CD4-positive, alpha-beta T cell (primary cell): ENCODE data around the gene C1GALT1. TPM values are rescaled to one million over a fixed set of nuclear protein-coding genes. Genes with fewer than 3 reads are reported as not detected.

Experiments used
- ATAC-seq: fragments of 200-7000 bp; cut with Tn5 transposase; one replicate; pipeline ENCODE4 v1.10.0; 2022; ENCODE audit warnings: mild to moderate bottlenecking; ENCODE audit not compliant: poor library complexity
- CTCF ChIA-PET: fragments of 350-600 bp; sonication (Branson Sonifier 250); formaldehyde crosslinking; loops from one replicate; lab custom pipeline; 2021; ENCODE audit warnings: antibody characterized with exemption, inconsistent platforms; lab: Charles Lee
- POLR2A ChIA-PET: fragments of 350-600 bp; sonication (Branson Sonifier 250); formaldehyde crosslinking; loops from one replicate; lab custom pipeline; 2021; ENCODE audit warnings: antibody characterized with exemption, inconsistent platforms; lab: Charles Lee
- DNase-seq, 14 experiments: peaks; one replicate each; pipeline ENCODE4 v3.0.0-alpha.2; 2013 to 2020; ENCODE audit warnings: mixed read lengths in 2 of 14
- H3K27ac ChIP-seq, 2 donors: one replicate each; pipeline versions ENCODE4 v1.5.1 to v1.7.0; 2013; ENCODE audit warnings: low read length in 2 of 2, low read depth in 1 of 2, mild to moderate bottlenecking in 1 of 2
- H3K27me3 ChIP-seq, 2 experiments: 1 replicate in 1 of 2; 2 replicates in 1 of 2; pipeline versions ENCODE4 v1.6.1 to v1.7.0; 2013; ENCODE audit warnings: low read length in 2 of 2, control low read depth in 1 of 2, mild to moderate bottlenecking in 1 of 2, moderate library complexity in 1 of 2; ENCODE audit not compliant: insufficient read depth in 2 of 2, control insufficient read depth in 1 of 2
- H3K36me3 ChIP-seq: one replicate; pipeline ENCODE4 v1.6.1; 2013; ENCODE audit warnings: low read length, control low read depth; ENCODE audit not compliant: insufficient read depth
- H3K4me1 ChIP-seq: one replicate; pipeline ENCODE4 v1.6.1; 2013; ENCODE audit warnings: low read length, control low read depth; ENCODE audit not compliant: insufficient read depth
- H3K4me3 ChIP-seq: one replicate; pipeline ENCODE4 v1.5.1; 2013; ENCODE audit warnings: mild to moderate bottlenecking, low read length, moderate library complexity
- H3K9me3 ChIP-seq, 2 experiments: 1 replicate in 1 of 2; 2 replicates in 1 of 2; pipeline versions ENCODE4 v1.6.1 to v1.7.0; 2013; ENCODE audit warnings: low read length in 2 of 2, mild to moderate bottlenecking in 2 of 2, control low read depth in 1 of 2, moderate library complexity in 1 of 2; ENCODE audit not compliant: control insufficient read depth in 1 of 2, insufficient read depth in 1 of 2
- H3K27ac Mint-ChIP-seq: one replicate; pipeline ENCODE4 v1.8.0; 2020; ENCODE audit warnings: mixed read lengths
- H3K27me3 Mint-ChIP-seq: one replicate; pipeline ENCODE4 v1.8.0; 2021; ENCODE audit warnings: mixed read lengths
- H3K36me3 Mint-ChIP-seq: one replicate; pipeline ENCODE4 v1.8.0; 2021; ENCODE audit warnings: low read depth, mixed read lengths
- H3K4me1 Mint-ChIP-seq: one replicate; pipeline ENCODE4 v1.8.0; 2021; ENCODE audit warnings: low read depth, mixed read lengths
- H3K4me3 Mint-ChIP-seq: one replicate; pipeline ENCODE4 v1.8.0; 2020; ENCODE audit warnings: mild to moderate bottlenecking, mixed read lengths
- H3K9me3 Mint-ChIP-seq: one replicate; pipeline ENCODE4 v1.8.0; 2020; ENCODE audit warnings: mixed read lengths
- CTCF ChIP-seq: fragments of 200-600 bp; IDR thresholded peaks from one replicate; pipeline ENCODE4 v1.8.0; 2022; ENCODE audit warnings: antibody characterized with exemption, mild to moderate bottlenecking
- intact Hi-C, 2 experiments: fragments of 100-400 bp; cut with DNase I in 1 of 2; cut with micrococcal nuclease in 1 of 2; formaldehyde crosslinking; loops; one replicate each; pipeline versions ENCODE4 v1.15.1 to v1.9.0; 2023 to 2025; cut with DNase I, micrococcal nuclease
- total RNA-seq, 174 experiments: library from RNA in 2 of 174; stranded (reverse) in 2 of 174; gene quantifications; one replicate each; pipeline ENCODE4 v1.2.3 and lab custom pipeline; 2021 to 2026

Gene C1GALT1
- total RNA-seq, 2 experiments from 2014 or later: 49.4 to 51.9 TPM

DNA sequence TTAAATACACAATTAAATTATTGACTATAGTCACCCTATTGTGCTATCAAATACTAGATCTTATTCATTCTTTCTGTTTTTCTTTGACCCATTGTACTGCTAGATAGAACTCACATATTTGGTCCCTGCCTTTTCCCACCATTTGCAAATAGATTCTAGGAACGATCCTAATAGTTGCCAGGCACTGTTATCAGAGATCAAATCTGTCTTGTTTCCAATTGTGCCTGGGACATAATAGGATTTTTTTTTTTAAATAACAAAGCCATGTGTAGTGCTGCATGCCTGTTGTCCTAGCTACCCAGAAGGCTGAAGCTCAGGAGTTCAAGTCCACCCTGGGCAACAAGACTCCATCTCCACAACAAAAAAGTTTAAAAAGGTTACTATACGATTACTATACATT is 72.0 kb downstream of the C1GALT1 start:
- intact Hi-C loops: no loop called here
- H3K4me1 Mint-ChIP-seq: peaks cover 39% of the 10 kb centered on the region

GRCh38 chr7:7254908-7255307 is 72.6 kb downstream of the C1GALT1 start:
- Mint-ChIP-seq H3K4me1 (peaks cover 42% of the 10 kb centered on the region), H3K27me3 (no peaks in the 10 kb centered on the region), H3K27ac (peak overlapping the region; percentile 57), H3K9me3 (no peaks in the 10 kb centered on the region), H3K36me3 (peaks cover 30% of the 10 kb centered on the region), H3K4me3 (no peak overlapping the region)
- Histone ChIP-seq H3K9me3 (no peaks in the 10 kb centered on the region), H3K27ac (no peak overlapping the region), H3K27me3 (no peaks in the 10 kb centered on the region), H3K4me3 (no peak overlapping the region), H3K4me1 (peaks cover 18% of the 10 kb centered on the region), H3K36me3 (no peaks in the 10 kb centered on the region)
- ATAC-seq (no peak), DNase-seq (no peak)
- no peak for TF ChIP-seq CTCF
- CTCF ChIA-PET: interaction anchor here (0.9 kb wide), 1 partner anchor 38 kb away, joined by 3 read pairs; no protein-coding TSS in a partner anchor
- POLR2A ChIA-PET: interaction anchor here (1.3 kb wide), 1 partner anchor 98 kb away, joined by 3 read pairs; no protein-coding TSS in a partner anchor
- intact Hi-C loops: no loop called here

More for the DNA sequence above, 72.0 kb downstream of the C1GALT1 start:
- H3K27me3 Mint-ChIP-seq: no peaks in the 10 kb centered on the region
- POLR2A ChIA-PET: interaction anchor here (1.3 kb wide), 1 partner anchor 97 kb away, joined by 3 read pairs; no protein-coding TSS in a partner anchor
- CTCF ChIA-PET: interaction anchor here (0.9 kb wide), 1 partner anchor 37 kb away, joined by 3 read pairs; no protein-coding TSS in a partner anchor
- DNase-seq (no peak), ATAC-seq (no peak)
- H3K9me3 Mint-ChIP-seq: no peaks in the 10 kb centered on the region
- Histone ChIP-seq H3K27ac (no peak overlapping the region), H3K9me3 (no peaks in the 10 kb centered on the region), H3K4me3 (no peak overlapping the region), H3K36me3 (no peaks in the 10 kb centered on the region), H3K4me1 (peaks cover 14% of the 10 kb centered on the region), H3K27me3 (no peaks in the 10 kb centered on the region)
- no peak for TF ChIP-seq CTCF
- peak overlapping the region; percentile 57 for H3K27ac Mint-ChIP-seq
- no peak overlapping the region for H3K4me3 Mint-ChIP-seq
- peaks cover 33% of the 10 kb centered on the region for H3K36me3 Mint-ChIP-seq

DNA sequence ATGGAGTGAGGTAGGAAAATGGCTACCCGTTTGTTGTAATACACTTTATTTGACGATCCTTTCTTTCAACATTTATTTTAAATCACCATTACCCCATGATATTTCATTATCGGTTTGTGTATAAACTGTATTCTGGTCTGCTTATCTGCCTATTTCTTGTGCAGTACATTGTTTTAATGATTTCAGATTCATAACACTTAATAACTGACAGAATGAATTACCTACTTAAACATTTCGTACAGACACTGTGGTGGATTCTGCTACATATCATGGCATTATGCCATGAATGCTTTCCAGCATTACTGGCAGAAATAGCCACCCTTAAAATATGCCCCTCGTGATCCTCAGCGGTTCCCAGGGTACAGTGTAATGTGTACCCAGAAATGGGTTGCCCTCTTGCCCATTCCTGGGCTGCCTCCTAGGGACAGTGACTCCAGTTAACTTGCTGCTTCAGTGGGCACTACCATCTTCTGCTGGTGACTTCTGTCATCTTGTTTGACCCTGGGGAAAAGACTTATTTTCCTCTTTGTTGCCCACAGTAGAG is 74.5 kb downstream of the C1GALT1 start:
- H3K9me3 Mint-ChIP-seq: peaks cover 4% of the 10 kb centered on the region
- no peak for DNase-seq
- Histone ChIP-seq H3K27ac (peak overlapping the region in 1 of 2 donors; percentile 78), H3K4me3 (no peak overlapping the region), H3K9me3 (peaks cover 4 to 10% of the 10 kb centered on the region in 2 experiments), H3K4me1 (peaks cover 18% of the 10 kb centered on the region), H3K36me3 (no peaks in the 10 kb centered on the region), H3K27me3 (no peaks in the 10 kb centered on the region)
- ATAC-seq: no peak
- ChIA-PET POLR2A (no interaction called here), CTCF (no interaction called here)
- peak overlapping the region; percentile 5 for H3K4me3 Mint-ChIP-seq
- peak overlapping the region; percentile 76 for H3K27ac Mint-ChIP-seq
- TF ChIP-seq CTCF: no peak
- intact Hi-C loops: no loop called here
- H3K27me3 Mint-ChIP-seq: no peaks in the 10 kb centered on the region
- peaks cover 11% of the 10 kb centered on the region for H3K36me3 Mint-ChIP-seq
- H3K4me1 Mint-ChIP-seq: peaks cover 44% of the 10 kb centered on the region
